IPS-18c (cell line): ENCODE results near the gene KIFC3.
"Not testable (repeated sequence)": the region's sequence is repeated elsewhere in the genome, so short reads cannot be mapped to it uniquely, and the experiment has no call there.

Experiments
- H3K4me3 ChIP-seq: 2 replicates; pipeline ENCODE4 v1.7.0; 2013; ENCODE audit warnings: low read depth, mild to moderate bottlenecking, low read length, moderate library complexity; ENCODE audit not compliant: insufficient read depth
- H3K9me3 ChIP-seq: one replicate; pipeline ENCODE4 v1.6.1; 2013; ENCODE audit warnings: mild to moderate bottlenecking, low read length, moderate library complexity; ENCODE audit not compliant: control insufficient read depth, insufficient read depth

The KIFC3 gene

GRCh38 chr16:57754354-57755060 lies 47.8 kb downstream of the KIFC3 start:
- Histone ChIP-seq H3K9me3 (no peaks in the 10 kb centered on the region), H3K4me3 (no peak overlapping the region)

DNA sequence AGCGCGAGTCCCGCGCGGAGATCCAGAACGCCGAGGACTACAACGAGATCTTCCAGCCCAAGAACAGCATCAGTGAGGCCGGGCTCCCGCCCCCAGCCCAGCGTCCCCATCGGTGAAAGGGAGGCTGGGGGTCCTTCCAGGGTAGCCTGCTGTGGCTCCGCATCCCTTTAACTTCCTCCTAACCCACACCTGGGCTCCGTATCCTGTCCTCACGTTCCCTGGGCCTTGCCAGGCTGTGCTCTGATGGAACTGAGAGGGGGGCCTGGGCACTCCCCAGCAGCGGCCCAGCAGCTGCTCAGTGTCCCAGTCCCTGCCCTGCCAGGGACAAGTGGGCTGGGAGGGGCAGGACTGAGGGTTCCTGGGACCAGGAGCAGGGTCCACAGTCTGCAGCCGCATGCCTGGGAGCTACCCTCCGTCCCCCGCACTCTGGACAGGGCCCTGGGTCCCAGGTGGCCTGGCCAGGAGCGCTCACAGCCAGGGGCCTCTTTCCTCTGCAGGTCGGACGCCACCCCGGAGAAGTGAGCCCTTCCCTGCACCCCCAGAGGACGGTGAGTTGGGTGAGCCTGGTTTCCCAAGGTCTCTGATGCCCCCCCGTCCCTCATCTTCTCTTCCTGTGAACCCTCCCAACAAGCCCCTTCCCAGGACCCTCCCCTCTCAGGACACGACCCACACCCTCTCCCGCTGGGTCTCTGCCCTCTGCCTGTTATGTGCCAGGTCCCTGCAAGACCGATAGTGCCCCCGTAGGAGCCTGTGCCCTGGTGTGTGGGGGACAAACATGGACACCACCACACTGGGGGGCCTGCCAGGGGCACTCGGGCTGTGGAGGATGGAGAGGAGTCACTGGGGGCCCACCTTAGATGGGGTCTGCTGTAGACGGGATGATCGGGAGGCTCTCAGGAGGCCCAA lies 48.6 kb downstream of the KIFC3 start:
- H3K9me3 ChIP-seq = no peaks in the 10 kb centered on the region
- no peak overlapping the region for H3K4me3 ChIP-seq

- no peak overlapping the region for H3K4me3 ChIP-seq
- no peaks in the 10 kb centered on the region for H3K9me3 ChIP-seq
Measured at GRCh38 chr16:57752581-57753447, 49.5 kb downstream of the KIFC3 start.

DNA sequence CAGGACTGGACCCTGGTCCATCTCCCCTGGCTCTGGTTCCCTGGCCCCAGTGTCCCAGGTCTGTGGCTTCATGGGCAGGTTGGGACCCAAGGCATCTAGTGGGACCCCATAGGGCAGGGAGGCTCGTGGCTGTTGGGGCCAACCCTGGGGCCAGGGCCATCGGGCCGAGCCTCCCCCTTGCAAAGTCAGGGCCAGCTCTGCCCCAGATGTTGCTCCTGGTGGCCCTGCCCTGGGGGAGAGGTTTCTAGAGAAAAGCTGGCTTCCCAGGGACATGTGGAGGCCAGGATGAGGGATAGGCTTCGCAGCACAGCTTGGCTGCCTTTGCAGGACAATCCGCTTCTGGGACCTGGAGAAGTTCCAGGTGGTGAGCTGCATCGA lies 50.1 kb downstream of the KIFC3 start:
- Histone ChIP-seq H3K9me3 (no peaks in the 10 kb centered on the region), H3K4me3 (no peak overlapping the region)

DNA sequence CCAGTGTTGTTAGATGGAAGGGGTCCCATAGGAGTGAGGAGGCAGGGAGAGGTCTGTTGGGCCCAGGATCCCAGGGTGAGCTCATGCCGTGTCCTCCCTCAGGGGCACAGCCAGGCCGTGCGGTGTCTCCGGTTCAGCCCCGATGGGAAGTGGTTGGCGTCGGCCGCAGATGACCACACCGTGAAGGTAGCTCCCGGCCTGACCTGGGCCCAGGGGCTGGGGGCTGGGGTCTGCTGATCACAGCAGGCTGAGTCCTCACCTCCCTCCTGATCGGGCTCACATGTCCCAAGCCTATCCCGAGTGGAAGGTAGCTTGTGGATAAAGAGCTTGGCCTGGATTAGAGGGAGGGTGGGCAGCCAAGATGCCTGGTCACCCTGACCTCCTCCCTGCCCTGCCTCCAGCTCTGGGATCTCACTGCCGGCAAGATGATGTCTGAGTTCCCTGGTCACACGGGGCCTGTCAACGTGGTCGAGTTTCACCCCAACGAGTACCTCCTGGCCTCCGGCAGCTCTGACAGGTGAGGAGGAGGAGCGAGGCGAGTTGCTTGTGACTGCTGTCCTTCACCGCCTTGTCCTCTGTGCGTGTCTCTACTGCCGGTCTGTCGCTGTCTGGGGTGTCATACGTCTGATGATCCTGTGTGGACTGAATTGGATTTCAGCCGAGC lies 50.6 kb downstream of the KIFC3 start:
- Histone ChIP-seq H3K4me3 (no peak overlapping the region), H3K9me3 (no peaks in the 10 kb centered on the region)

DNA sequence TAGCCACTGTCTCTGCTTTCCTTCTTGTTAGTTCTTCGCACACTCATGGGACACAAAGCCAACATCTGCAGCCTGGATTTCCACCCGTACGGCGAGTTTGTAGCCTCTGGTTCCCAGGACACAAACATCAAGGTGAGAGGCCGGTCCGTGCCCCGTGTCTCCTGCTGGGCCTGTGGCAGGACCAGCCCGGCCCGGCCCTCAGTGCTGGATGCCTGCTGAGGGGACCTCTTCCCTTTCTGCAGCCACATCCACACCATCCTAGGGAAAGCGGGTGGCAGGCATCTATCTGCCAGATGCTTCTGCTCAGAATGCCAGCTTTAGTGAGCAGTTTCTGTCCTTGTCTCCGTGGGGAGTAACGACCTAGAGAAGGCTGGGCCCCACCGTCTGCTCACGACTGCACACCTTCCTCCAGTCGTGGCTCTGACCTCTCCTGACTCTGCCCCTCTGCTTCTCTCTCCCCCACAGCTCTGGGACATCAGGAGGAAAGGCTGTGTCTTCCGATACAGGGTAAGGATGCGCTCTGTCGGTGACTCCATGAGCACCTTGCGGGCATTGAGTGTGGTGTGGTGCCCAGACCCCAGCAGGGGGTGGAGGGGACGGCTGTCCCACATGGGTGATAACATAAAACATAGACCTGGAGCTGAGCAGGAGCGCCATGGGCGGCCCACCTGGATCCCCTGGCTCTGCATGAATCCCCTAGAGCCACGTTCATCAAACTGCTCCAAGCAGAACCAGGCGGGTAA lies 51.3 kb downstream of the KIFC3 start:
- no peaks in the 10 kb centered on the region for H3K9me3 ChIP-seq
- H3K4me3 ChIP-seq = no peak overlapping the region

- Histone ChIP-seq H3K9me3 (no peaks in the 10 kb centered on the region), H3K4me3 (no peak overlapping the region)
Measured at GRCh38 chr16:57749856-57750452, 52.3 kb downstream of the KIFC3 start.

- no peak overlapping the region for H3K4me3 ChIP-seq
Measured at GRCh38 chr16:57749101-57749692, 53.1 kb downstream of the KIFC3 start.

DNA sequence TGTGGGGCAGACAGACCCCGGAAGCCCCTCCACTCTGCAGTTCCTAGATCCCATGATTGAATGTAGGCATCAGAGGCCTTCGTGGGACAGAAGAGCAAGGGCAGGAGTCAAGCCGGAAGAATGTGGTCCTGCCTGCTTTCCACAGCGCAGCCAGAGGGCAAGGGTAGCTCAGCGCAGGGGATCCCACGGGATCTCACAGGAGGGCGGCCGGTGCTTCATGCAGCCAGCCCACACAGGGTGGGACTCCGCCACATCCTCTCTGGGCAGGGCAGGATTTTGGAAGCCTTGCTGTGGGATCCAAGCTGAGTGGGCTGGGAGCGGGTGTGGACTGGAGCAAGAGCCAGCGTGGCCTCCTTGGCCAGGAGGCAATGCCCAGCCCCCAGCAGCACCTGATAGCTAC lies 53.7 kb downstream of the KIFC3 start:
- H3K4me3 ChIP-seq = no peak overlapping the region
- H3K9me3 ChIP-seq = no peaks in the 10 kb centered on the region

More at GRCh38 chr16:57749101-57749692, 53.1 kb downstream of the KIFC3 start:
- no peaks in the 10 kb centered on the region for H3K9me3 ChIP-seq

GRCh38 chr16:57747996-57748395 lies 54.3 kb downstream of the KIFC3 start:
- H3K4me3 ChIP-seq = no peak overlapping the region
- H3K9me3 ChIP-seq = no peaks in the 10 kb centered on the region

DNA sequence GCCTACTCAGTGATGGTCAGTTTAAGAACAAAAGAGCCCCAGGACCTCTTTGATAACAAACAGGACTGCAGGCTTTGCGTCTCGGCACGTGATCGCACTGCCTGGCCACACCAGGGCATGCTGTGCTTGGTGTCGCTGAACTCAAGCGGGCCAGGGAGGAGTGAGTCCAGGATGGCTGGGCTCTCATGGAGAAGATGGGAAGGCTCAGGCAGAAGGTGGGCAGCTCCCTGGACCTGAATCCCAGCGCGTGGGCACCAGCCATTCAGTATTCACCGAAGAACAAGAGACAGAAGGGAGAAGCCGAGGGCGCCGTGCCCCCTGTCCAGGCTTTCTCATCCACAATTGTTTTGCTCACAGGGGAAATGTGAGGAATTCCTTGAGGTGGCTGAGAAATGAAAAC lies 54.8 kb downstream of the KIFC3 start:
- H3K4me3 ChIP-seq = no peak overlapping the region
- H3K9me3 ChIP-seq = no peaks in the 10 kb centered on the region

GRCh38 chr16:57747091-57747490 lies 55.2 kb downstream of the KIFC3 start:
- Histone ChIP-seq H3K9me3 (no peaks in the 10 kb centered on the region), H3K4me3 (no peak overlapping the region)

GRCh38 chr16:57746316-57746715 lies 56.0 kb downstream of the KIFC3 start:
- H3K9me3 ChIP-seq, H3K4me3 ChIP-seq: not testable (repeated sequence)

DNA sequence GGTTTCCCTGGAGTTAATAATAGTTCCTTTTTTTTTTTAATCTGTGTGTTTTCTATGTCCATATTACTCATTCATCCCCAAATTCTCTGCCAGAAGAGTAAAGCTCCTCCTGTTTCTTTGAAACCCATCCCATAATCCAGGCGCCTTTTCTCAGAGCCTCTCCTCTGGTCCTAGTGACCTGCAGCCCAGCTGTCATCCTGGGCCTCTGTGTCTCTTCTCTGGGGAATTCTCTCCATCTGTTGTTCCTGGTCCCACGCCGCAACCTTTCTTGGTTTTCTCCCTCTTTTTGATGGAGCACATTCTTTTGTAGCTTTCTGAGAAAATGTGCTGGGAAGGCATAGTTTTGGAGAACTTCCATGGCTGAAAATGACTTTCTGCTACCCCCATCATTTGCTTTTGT lies 56.5 kb downstream of the KIFC3 start:
- Histone ChIP-seq H3K9me3 (no peaks in the 10 kb centered on the region), H3K4me3 (no peak overlapping the region)

GRCh38 chr16:57744642-57744903 lies 57.7 kb downstream of the KIFC3 start:
- Histone ChIP-seq H3K4me3 (no peak overlapping the region), H3K9me3 (no peaks in the 10 kb centered on the region)
